ENCODE measurements around the gene ISX. TPM values are rescaled to one million over a fixed set of nuclear protein-coding genes. Genes with fewer than 3 reads are reported as not detected.
"Not testable (repeated sequence)": the region's sequence is repeated elsewhere in the genome, so short reads cannot be mapped to it uniquely, and the experiment has no call there.

The ISX gene
- total and polyA plus RNA-seq, 8 donors: 0.55 to 53.0 TPM; not detected in 6

GRCh38 chr22:35045451-35045850, 20.5 kb upstream of the ISX start:
- H3K27me3 ChIP-seq: peaks cover 0 to 41% (median 0%) of the 10 kb centered on the region in 3 donors
- H3K4me3 ChIP-seq: no peak overlapping the region
- intact Hi-C loops (cut with DNase I; ENCODE audit: low total_unique reads): no loop called here
- no peak overlapping the region for H3K27ac ChIP-seq
- H3K36me3 ChIP-seq: no peaks in the 10 kb centered on the region
- H3K4me1 ChIP-seq: no peaks in the 10 kb centered on the region
- no peak for DNase-seq
- no peak for TF ChIP-seq POLR2AphosphoS5 (IDR thresholded peaks at IDR 0.05)
- no peak for TF ChIP-seq EP300 (IDR thresholded peaks at IDR 0.05)
- no peak for TF ChIP-seq POLR2A (IDR thresholded peaks at IDR 0.05)
- TF ChIP-seq CTCF (IDR thresholded peaks at IDR 0.05): no peak
- H3K9me3 ChIP-seq: peaks cover 0 to 8% (median 7%) of the 10 kb centered on the region in 4 donors
- 49 to 66% (median 55%) methylated on average over 9 of the region's 9 CpGs for WGBS, 5 donors

GRCh38 chr22:35046744-35047462, 19.1 kb upstream of the ISX start:
- peaks cover 0 to 8% (median 7%) of the 10 kb centered on the region in 4 donors for H3K9me3 ChIP-seq
- H3K4me1 ChIP-seq: no peaks in the 10 kb centered on the region
- H3K27me3 ChIP-seq: peaks cover 0 to 41% (median 0%) of the 10 kb centered on the region in 3 donors
- WGBS, 5 donors: 90 to 93% (median 92%) methylated on average over 12 of the region's 12 CpGs
- no peaks in the 10 kb centered on the region for H3K36me3 ChIP-seq
- no peak overlapping the region for H3K4me3 ChIP-seq
- intact Hi-C loops (cut with DNase I; ENCODE audit: low total_unique reads): no loop called here
- no peak for DNase-seq
- H3K27ac ChIP-seq: no peak overlapping the region
- TF ChIP-seq CTCF (IDR thresholded peaks at IDR 0.05) (no peak), POLR2AphosphoS5 (IDR thresholded peaks at IDR 0.05) (no peak), EP300 (IDR thresholded peaks at IDR 0.05) (no peak)

GRCh38 chr22:35050038-35050437, 15.9 kb upstream of the ISX start:
- H3K36me3 ChIP-seq; H3K27ac ChIP-seq; H3K9me3 ChIP-seq; intact Hi-C loops (cut with DNase I; ENCODE audit: low total_unique reads); H3K4me3 ChIP-seq; H3K4me1 ChIP-seq; DNase-seq: not testable (repeated sequence)
- peaks cover 0 to 33% (median 0%) of the 10 kb centered on the region in 3 donors for H3K27me3 ChIP-seq
- 91 to 96% (median 94%) methylated on average over 4 of the region's 4 CpGs for WGBS, 5 donors

GRCh38 chr22:35051013-35051535, 14.9 kb upstream of the ISX start:
- Histone ChIP-seq H3K4me1 (no peaks in the 10 kb centered on the region), H3K9me3 (peaks cover 0 to 8% (median 7%) of the 10 kb centered on the region in 4 donors), H3K27me3 (peaks cover 0 to 33% (median 0%) of the 10 kb centered on the region in 3 donors), H3K36me3 (no peaks in the 10 kb centered on the region), H3K4me3 (no peak overlapping the region), H3K27ac (no peak overlapping the region)
- TF ChIP-seq POLR2AphosphoS5 (IDR thresholded peaks at IDR 0.05) (no peak), POLR2A (IDR thresholded peaks at IDR 0.05) (no peak), EP300 (IDR thresholded peaks at IDR 0.05) (no peak), CTCF (IDR thresholded peaks at IDR 0.05) (no peak)
- intact Hi-C loops (cut with DNase I; ENCODE audit: low total_unique reads): no loop called here
- DNase-seq: no peak
- WGBS, 5 donors: 57 to 74% (median 72%) methylated on average over 6 of the region's 6 CpGs

- intact Hi-C loops (cut with DNase I; ENCODE audit: low total_unique reads): no loop called here
- Histone ChIP-seq H3K4me1 (no peaks in the 10 kb centered on the region), H3K36me3 (no peaks in the 10 kb centered on the region)
Measured at GRCh38 chr22:35051791-35052190, 14.2 kb upstream of the ISX start.

More at GRCh38 chr22:35051791-35052190, 14.2 kb upstream of the ISX start:
- no peak for TF ChIP-seq EP300 (IDR thresholded peaks at IDR 0.05)
- TF ChIP-seq POLR2AphosphoS5 (IDR thresholded peaks at IDR 0.05): no peak
- TF ChIP-seq CTCF (IDR thresholded peaks at IDR 0.05): no peak
- TF ChIP-seq POLR2A (IDR thresholded peaks at IDR 0.05): no peak
- DNase-seq: no peak
- no peak overlapping the region for H3K27ac ChIP-seq
- H3K9me3 ChIP-seq: peaks cover 0 to 5% (median 4%) of the 10 kb centered on the region in 4 donors
- H3K27me3 ChIP-seq: peaks cover 0 to 28% (median 0%) of the 10 kb centered on the region in 3 donors
- no peak overlapping the region for H3K4me3 ChIP-seq

Data from stomach (tissue), 9 donors.